HG03045 (cell line): Measurements from ENCODE around the gene FBXO45.
"Not testable (repeated sequence)": the region's sequence is repeated elsewhere in the genome, so short reads cannot be mapped to it uniquely, and the experiment has no call there.

ENCODE experiments used
- ATAC-seq: cut with Tn5 transposase; IDR thresholded peaks from one replicate; pipeline ENCODE4 v1.9.1; 2021; ENCODE audit warnings: mild to moderate bottlenecking, moderate library complexity; ENCODE audit not compliant: unreplicated experiment

Gene FBXO45, protein sequence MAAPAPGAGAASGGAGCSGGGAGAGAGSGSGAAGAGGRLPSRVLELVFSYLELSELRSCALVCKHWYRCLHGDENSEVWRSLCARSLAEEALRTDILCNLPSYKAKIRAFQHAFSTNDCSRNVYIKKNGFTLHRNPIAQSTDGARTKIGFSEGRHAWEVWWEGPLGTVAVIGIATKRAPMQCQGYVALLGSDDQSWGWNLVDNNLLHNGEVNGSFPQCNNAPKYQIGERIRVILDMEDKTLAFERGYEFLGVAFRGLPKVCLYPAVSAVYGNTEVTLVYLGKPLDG

DNA sequence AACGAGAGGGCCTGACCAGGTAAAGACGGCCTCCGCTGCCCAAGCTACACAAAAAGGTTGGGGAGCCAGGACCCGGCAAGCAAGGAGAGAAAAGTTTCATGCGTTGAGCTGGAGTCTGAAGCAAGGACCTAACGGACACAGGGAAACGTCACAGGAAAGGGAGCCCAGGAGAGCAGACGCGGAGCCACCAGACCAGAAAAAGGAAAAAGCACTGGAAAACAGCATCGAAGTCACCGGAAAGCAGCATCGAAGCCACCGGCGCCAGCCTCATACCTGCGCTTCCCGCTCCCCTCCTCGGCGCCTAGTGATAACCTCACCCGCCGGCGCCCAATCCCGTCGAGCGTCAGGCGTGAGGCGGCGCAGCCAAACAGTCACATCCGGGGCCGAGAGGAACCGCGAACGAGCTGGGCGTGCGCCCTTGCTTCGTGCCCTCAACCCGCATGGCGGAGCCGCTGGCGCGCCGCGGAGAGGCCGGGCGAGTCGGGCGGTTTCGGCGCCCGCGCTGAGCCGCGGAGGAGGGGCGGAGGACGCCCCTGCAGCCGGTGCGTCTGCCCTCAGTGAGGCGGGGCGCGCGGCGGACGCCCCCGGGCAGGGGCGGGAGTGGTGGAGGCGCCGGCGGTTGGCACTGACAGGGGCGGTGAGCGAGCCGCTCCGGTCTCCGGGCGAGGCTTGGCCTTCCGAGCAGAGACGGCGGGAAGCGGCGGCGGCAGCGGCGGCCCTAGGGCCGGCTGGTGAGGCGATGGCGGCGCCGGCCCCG lies at the start of gene FBXO45, which contains the start of gene WDR53:
TSS of gene FBXO45 (plus strand) at position 415 of the 757 bp plus-strand sequence. CDS start at position 740, 325 bp downstream.
TSS of gene WDR53 (minus strand) at position 309 of the 757 bp plus-strand sequence. CDS start 7,079 bp downstream, outside the sequence.
- peak; percentile 91 for ATAC-seq

DNA sequence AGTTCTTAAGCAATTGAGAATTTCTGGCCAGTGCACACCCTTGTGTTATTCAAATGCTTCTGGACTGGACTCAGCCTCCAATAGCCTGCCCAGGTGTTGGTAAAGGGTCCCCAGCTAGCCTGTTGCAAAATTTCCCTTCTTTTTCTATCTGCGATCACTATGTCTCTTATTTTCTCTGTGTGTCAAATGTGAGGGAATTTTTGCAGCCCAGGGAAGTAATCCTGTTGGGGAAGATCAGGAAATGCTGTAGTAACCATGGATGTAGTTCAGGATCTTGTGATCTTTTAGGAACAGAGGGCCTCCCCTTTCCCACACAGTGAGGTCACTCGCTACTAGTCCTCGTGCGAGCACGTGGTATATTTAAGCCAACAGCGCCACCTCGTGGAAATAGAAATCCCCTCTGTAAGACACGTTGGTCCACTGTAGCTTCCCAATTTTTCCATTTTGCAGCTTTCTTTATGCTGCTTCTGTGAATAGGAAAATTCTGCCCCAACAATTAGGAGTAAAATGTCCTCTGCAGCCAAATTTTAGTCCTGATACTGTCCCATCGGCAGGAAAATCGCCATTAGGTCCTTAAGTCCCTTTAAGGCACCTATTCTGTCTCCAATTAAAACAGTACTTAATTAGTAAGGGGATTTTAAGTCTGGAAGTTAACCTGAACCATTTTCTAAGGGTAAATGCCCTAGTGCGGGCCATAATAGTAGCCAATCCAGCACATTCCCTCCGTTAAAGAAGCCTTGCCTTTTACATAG lies 49.3 kb upstream of the FBXO45 start:
- no peak for ATAC-seq

DNA sequence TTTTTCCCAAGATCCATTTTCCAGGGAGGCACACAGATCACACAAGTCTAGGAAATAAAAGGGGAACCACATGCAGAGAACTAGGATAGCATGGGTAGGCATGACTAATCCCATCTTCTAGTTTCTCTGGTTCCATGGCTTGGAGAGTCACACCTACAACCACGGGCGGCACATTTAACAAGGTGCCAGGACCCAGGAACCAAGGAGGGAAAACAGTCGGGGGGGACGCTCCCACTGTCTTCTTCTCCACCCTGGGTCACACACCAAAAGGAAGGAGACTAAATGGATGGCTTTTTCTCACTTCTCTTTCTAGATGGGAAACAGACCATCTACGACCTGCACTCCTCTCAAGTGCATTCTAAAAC lies 48.8 kb upstream of the FBXO45 start:
- ATAC-seq: no peak

DNA sequence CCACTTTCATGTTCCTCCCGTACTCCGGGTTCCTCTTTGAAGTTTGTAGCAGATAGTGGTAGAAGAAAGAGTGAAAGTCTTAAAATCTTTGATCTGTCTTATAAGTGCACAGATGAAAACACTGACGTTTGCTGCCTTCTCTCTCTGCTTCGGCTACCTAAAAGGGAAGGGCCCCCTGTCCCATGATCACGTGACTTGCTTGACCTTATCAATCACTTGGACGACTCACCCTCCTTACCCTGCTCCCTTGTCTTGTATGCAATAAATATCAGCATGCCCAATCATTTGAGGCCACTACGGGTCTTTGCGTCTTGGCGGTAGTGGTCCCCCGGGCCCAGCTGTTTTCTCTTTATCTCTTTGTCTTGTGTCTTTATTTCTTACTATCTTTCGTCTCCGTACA lies 47.2 kb upstream of the FBXO45 start:
- ATAC-seq: not testable (repeated sequence)

DNA sequence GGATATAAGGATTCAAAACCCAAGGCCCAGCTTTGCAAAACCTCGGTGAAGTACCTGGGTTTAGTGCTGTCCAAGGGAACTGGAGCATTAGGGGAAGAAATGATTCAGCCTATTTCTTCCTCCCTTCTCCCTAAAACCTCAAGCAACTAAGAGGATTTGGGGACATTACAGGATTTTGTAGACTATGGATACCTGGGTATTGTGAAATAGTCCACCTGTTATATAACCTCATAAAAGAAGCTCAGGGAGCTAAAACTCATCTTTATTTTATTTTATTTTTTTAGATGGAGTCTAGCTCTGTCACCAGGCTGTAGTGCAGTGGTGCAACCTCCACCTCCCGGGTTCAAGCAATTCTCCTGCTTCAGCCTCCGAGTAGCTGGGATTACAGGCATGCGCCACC lies 44.6 kb upstream of the FBXO45 start:
- ATAC-seq: no peak

DNA sequence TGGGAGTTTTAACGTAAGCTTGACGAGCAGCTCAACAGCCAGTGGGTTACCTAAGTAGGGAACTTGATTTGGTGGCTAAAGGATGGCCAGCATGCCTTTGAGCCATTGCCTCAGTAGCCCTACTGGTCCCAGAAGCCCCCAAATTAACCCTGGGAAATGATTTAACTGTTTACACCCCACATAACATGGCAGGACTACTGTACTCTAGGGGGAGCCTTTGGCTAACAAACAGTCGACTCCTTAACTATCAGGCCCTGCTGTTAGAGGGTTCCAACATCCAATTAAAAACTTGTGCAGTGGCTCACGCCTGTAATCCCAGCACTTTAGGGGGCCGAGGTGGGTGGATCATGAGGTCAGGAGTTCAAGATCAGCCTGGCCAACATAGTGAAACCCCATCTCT lies 43.9 kb upstream of the FBXO45 start:
- no peak for ATAC-seq

DNA sequence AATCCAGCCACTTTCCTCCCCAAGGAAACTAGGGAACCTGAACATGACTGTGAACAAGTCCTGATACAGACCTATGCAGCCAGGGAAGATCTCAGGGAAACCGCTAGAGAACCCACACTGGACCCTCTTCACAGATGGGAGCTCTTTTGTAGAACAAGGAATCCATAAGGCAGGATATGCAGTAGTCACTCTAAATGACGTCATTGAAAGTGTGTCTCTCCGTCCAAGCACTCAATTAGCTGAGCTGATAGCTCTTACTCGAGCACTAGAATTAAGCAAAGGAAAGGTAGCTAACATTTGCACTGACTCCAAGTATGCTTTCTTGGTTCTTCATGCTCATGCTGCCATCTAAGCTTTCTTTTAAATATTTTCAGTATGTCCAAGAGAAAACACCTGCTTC lies 43.3 kb upstream of the FBXO45 start:
- ATAC-seq: no peak

DNA sequence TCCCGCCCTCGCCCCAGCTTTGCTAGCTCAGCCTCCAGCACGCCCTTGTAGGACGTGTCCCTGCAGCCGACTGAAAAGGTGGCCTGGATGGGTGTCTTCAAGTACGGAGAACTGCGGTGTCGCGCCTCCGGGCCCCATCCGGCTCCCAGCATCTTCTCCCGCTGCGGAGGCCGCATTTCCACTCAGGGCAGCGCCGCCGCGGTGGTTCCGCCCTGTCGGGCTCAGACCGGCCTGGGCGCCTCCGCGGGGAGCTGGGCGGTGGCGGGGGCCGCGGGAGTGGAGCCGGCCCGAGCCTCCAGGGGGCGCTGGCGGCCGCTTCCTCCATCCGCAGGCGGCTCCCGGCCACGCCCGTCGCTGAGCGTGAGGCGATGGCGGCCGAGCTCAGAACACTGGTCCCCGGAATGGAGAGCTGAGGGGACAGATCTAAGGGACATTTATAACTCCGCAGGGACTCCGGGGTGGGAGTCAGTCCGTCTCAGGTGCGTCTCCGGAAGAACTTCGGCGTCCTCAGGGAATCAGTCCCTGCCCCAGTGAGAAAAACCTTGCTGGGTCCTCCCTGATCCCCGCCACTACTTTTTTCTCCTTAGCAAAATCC lies 39.7 kb upstream of the FBXO45 start:
- peak; percentile 82 for ATAC-seq

DNA sequence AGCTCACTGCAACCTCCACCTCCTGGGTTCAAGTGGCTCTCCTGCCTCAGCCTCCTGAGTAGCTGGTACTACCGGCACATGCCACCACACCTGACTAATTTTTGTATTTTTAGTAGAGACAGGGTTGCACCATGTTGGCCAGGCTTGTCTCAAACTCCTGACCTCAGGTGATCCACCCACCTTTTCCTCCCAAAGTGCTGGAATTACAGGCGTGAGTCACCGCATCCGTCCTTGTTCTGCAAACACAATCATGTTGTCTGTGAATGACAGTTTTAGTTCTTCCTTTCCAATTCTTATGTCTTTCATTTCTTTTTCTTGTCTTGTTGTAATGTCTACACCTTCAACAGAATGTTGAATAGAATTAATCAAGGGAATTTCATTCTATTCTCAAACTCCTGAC lies 37.0 kb upstream of the FBXO45 start:
- no peak for ATAC-seq

DNA sequence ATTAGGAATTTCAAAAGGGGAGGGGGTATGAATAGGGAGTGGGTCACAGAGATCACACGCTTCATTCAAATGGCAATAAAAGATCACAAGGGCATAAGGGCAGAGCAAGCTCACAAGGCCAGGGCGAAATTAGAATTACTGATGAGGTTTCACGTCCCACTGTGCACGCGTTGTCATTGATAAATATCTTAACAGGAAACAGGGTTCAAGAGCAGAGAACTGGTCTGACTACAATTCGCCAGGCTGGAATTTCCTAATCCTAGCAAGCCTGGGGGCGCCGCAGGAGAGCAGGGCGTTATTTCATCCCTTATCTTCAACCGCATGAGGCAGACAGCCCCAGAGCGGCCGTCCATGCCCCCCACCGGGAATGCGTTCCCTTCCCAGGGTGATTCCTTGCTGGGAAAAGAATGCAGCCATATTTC lies 35.2 kb upstream of the FBXO45 start:
- ATAC-seq: no peak

DNA sequence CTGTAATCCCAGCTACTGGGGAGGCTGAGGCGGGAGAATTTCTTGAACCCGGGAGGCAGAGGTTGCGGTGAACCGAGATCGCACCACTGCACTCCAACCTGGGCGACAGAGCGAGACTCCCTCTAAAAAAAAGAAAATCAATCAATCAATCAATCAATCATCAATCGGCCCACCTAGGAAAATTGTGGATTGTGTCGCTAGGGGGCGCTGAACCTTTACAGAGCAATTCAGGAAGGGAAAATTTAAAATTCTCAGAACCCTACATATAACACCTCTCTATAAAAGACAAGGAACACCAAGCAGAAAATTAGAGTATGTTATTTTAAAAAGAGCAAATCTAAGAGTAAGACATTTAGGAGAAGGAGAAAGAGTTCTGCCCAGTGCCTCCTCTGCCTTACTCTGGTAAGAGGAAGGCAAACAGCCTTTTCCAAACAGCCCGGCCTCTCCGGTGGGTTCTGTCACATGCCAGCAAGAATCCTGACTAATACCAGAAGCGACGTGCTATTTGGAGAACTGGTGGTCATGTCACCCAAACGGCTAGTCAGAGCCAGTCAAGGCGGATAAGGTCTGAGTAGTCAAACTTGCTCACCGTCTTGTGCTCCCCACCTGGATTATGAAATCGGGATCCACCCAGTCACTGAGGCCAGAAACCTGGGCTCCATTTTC lies 31.0 kb upstream of the FBXO45 start:
- no peak for ATAC-seq

DNA sequence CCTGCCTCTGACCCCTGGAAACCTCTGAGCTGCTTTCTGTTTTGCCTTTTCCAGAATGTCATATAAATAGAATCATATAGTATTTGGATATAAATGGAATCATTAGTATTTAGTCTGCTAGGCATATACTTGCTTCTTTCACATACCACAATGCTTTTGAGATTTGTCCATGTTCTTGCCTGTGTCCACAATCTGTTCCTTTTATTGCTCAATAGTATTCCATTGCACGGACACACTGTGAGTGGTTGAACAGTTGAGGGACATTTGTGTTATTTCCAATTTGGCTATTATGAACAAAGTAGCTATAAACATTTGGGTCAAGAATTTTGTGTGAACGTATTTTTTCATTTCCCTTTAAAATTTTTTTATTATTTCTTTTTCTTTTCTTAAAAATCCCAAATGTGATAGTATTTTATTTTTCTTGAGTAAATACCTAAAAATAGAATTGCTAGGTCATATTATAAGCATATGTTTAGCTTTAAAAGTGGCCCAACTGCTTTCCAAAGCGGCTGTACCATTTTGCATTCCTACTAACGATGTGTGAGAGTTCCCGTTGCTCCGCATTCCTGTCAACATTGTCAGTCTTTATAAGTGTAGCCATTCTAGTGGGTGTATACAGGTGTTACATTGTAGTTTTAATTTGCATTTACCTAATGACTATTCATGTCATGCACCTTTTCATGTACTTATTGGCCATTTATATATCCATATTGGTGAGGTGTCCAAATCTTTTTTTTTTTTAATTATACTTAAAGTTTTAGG lies 26.6 kb upstream of the FBXO45 start:
- ATAC-seq: no peak

DNA sequence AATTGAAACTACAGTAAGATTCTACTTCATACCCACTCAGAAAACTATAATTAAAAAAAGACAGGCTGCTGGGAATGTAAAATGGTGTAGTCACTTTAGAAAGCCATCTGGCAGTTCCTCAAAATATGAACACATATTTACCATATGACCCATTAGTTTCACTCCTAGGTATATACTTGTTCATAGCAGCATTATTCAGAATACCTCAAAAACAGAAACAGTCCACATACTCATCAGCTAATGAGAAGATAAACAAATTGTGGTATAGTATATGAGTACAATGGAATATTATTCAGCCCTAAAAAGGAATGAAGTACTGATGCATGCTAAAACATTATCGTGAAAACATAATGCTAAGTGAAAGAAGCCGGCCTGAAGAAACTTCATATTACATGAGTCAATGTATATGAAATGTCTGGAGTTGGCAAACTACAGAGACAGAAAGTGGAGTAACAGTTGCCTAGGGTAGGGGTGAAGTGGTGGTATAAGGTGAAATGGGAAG lies 23.9 kb upstream of the FBXO45 start:
- no peak for ATAC-seq

DNA sequence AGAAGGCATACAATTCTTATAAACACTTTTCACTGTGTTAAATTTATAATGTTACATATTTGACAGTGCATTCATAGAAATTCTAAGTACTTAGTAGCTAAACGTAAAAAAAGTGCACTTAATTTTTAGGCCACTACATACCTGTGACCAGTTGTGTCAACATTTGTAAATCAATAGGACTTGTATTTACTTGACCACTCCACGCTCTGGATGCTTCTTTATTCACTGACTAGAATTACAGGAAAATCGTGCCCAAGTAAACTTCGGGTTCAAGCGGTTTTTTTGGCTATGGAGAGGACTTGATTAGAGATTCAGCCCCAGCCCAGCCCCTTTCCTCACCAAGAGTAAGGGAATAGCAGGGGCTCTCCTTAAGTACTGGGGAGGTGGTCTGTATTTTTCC lies 21.9 kb upstream of the FBXO45 start:
- ATAC-seq: no peak

DNA sequence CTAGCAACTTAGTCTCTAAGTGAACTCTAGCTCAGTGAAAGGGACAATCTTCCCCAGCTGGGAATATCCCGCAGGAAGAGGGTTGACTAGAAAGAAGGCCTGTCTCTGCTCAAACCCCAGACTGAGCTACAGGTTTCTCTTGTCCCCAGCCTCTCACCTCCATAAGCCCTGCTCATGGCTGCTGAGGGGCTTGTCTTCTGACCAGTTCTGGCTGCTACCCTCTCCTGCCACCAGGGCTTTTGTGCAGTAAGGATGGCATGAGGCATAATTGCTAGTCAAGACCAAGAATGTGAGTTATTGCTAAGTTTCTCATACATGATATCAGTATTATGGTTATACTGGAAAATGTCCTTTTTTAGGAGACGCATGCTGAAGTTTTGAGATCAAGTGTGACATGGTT lies 21.4 kb upstream of the FBXO45 start:
- no peak for ATAC-seq

DNA sequence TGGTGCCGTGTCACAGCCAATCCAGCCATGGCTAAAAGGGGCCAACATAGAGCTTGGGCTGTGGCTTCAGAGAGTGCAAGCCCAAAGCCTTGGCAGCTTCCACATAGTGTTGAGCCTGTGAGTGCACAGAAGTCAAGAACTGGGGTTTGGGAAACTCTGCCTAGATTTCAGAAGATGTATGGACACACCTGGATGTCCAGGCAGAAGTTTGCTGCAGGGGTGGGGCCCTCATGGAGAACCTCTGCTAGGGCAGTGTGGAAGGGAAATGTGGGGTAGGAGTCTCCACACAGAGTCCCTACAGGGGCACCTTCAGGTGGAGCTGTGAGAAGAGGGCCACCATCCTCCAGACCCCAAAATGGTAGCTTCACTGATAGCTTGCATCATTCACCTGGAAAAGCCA lies 19.1 kb upstream of the FBXO45 start:
- ATAC-seq: not testable (repeated sequence)

DNA sequence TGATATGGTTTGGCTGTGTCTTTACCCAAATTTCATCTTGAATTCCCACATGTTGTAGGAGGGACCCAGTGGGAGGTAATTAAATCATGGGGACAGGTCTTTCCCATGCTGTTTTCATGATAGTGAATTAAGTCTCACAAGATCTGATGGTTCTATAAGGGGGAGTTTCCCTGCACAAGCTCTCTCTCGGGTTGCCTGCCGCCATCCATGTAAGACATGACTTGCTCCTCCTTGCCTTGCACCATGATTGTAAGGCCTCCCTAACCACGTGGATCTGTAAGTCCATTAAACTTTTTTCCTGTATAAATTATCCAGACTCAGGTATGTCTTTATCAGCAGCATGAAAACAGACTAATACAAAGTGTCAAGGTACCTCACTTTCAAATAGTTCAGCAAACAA lies 18.3 kb upstream of the FBXO45 start:
- not testable (repeated sequence) for ATAC-seq

DNA sequence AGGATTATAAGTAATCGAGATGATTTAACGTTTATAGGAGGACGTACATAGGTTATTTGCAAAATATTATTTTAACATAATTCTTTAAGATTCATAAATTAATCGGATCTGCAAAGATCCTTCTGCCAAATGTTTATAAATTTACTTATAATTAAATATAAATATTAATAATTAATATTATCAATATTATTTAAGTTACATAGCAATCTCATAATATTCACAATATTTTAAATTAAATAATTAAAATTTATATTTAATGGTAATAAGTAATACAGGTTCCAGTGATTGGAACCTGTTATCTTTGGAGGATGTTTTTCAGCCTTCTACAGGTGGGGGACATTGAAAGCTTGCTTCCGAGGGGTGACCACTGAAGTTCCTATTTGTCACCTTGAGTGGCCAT lies 16.2 kb upstream of the FBXO45 start:
- ATAC-seq: no peak

DNA sequence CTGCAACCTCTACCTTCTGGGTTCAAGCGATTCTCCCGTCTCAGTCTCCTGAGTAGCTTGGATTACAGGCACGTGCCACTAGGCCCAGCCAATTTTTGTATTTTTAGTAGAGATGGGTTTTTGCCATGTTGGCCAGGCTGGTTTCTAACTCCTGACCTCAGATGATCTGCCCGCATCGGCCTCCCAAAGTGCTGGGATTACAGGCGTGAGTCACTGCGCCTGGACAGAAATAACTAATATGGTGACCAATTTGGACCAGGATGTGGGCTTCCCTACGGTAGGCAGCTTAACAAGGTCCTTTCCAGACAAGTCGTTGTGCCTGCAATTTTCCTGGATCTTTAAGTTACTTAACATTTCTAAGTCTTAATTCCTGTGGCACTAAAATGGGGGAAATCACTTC lies 14.9 kb upstream of the FBXO45 start:
- ATAC-seq: no peak

DNA sequence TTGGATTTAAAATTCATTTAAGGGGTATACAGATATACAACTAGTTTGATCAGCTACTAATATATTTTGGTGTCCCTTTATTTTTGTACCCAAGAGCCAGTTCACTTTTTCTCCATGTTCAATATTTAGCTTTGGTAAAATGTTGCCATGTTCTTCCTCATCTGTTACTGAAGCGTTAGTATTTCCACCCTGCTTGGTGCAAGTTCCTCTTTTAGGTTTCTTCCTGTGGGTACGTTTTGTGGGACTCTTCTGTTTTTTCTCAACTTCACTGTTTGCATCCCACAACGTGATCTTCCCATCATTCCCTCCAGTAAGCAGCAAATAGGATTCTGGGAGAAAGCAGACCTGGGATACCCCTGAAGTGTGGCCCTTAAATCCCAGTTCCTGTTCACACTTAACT lies 14.3 kb upstream of the FBXO45 start:
- ATAC-seq: no peak
